OCI-LY1 (cell line): ENCODE data around the gene B9D2.

Experiments
- H2AFZ ChIP-seq: fragments of 200-600 bp; sonication (generic), shearing (Covaris generic); 2 replicates; pipeline ENCODE4 v1.6.0; 2014; ENCODE audit warnings: antibody characterized with exemption, mild to moderate bottlenecking, low read length
- H3F3A ChIP-seq: fragments of 200-600 bp; sonication (generic), shearing (Covaris generic); 2 replicates; pipeline ENCODE4 v1.6.0; 2014; ENCODE audit warnings: mild to moderate bottlenecking, antibody characterized with exemption, low read length, moderate library complexity; ENCODE audit not compliant: insufficient read depth
- H3K27ac ChIP-seq: fragments of 200-600 bp; sonication (generic); 2 replicates; pipeline ENCODE4 v1.5.1; 2014; ENCODE audit warnings: low read length, mixed run types, mild to moderate bottlenecking, low read depth; ENCODE audit not compliant: poor library complexity, severe bottlenecking
- H3K27me3 ChIP-seq: fragments of 200-600 bp; sonication (generic); 2 replicates; pipeline ENCODE4 v1.6.0; 2014; ENCODE audit warnings: antibody characterized with exemption, mild to moderate bottlenecking, low read length, moderate library complexity; ENCODE audit not compliant: insufficient read depth
- H3K36me3 ChIP-seq: fragments of 200-600 bp; sonication (generic); 2 replicates; pipeline ENCODE4 v1.6.1; 2014; ENCODE audit warnings: mild to moderate bottlenecking, antibody characterized with exemption, low read length, moderate library complexity, mixed read lengths; ENCODE audit not compliant: insufficient read depth
- H3K4me1 ChIP-seq: fragments of 200-600 bp; sonication (generic); 2 replicates; pipeline ENCODE4 v1.5.1; 2014; ENCODE audit warnings: mild to moderate bottlenecking, low read length, moderate library complexity; ENCODE audit not compliant: insufficient read depth, severe bottlenecking
- H3K4me2 ChIP-seq: fragments of 200-600 bp; sonication (generic), shearing (Covaris generic); 2 replicates; pipeline ENCODE4 v1.6.1; 2014; ENCODE audit warnings: low read length
- H3K4me3 ChIP-seq: fragments of 200-600 bp; sonication (generic); 2 replicates; pipeline ENCODE4 v1.5.1; 2014; ENCODE audit warnings: low read length, low read depth, mild to moderate bottlenecking, mixed read lengths; ENCODE audit not compliant: poor library complexity, severe bottlenecking
- H3K79me2 ChIP-seq: fragments of 200-600 bp; shearing (Covaris generic); 2 replicates; pipeline ENCODE4 v1.6.1; 2016; ENCODE audit warnings: mixed run types, low read length, mixed read lengths; ENCODE audit not compliant: insufficient read depth
- H3K9ac ChIP-seq: fragments of 200-600 bp; sonication (generic), shearing (Covaris generic); 2 replicates; pipeline ENCODE4 v1.6.1; 2014; ENCODE audit warnings: mild to moderate bottlenecking, low read length, mixed read lengths
- H3K9me2 ChIP-seq: fragments of 200-600 bp; sonication (generic), shearing (Covaris generic); 2 replicates; pipeline ENCODE4 v1.6.1; 2014; ENCODE audit warnings: low read depth, mild to moderate bottlenecking, low read length, mixed read lengths
- H3K9me3 ChIP-seq: fragments of 200-600 bp; shearing (Covaris generic); 2 replicates; pipeline ENCODE4 v1.6.1; 2014; ENCODE audit warnings: low read length, mixed read lengths
- H4K20me1 ChIP-seq: fragments of 200-600 bp; sonication (generic), shearing (Covaris generic); 2 replicates; pipeline ENCODE4 v1.6.0; 2016; ENCODE audit warnings: mild to moderate bottlenecking, low read length; ENCODE audit not compliant: insufficient read depth
- EZH2 ChIP-seq: fragments of 200-600 bp; sonication (generic), shearing (Covaris generic); IDR thresholded peaks from 2 replicates; pipeline ENCODE4 v1.8.0; 2017; ENCODE audit warnings: borderline replicate concordance, mixed run types, mild to moderate bottlenecking, antibody characterized with exemption, low read length, moderate library complexity, mixed read lengths
- TF ChIP-seq, protein P1 (sequence below): fragments of 200-600 bp; sonication (generic), shearing (Covaris generic); IDR thresholded peaks from 2 replicates; pipeline ENCODE4 v1.5.1; 2017; ENCODE audit warnings: mild to moderate bottlenecking, antibody characterized with exemption, low read length, moderate library complexity, mixed read lengths

Gene B9D2

GRCh38 chr19:41403181-41403970 is 39.4 kb upstream of the B9D2 start:
- Histone ChIP-seq H3K27me3 (no peaks in the 10 kb centered on the region), H3K4me1 (peaks cover 9% of the 10 kb centered on the region), H3K4me2 (no peak overlapping the region), H3K36me3 (no peaks in the 10 kb centered on the region), H3K9me3 (no peaks in the 10 kb centered on the region), H3K27ac (no peak overlapping the region), H3K4me3 (no peak overlapping the region), H3K9me2 (no peaks in the 10 kb centered on the region), H3K9ac (no peak overlapping the region), H4K20me1 (no peaks in the 10 kb centered on the region), H2AFZ (no peak overlapping the region), H3F3A (no peaks in the 10 kb centered on the region), H3K79me2 (peaks cover 8% of the 10 kb centered on the region)
- TF ChIP-seq, protein P1, sequence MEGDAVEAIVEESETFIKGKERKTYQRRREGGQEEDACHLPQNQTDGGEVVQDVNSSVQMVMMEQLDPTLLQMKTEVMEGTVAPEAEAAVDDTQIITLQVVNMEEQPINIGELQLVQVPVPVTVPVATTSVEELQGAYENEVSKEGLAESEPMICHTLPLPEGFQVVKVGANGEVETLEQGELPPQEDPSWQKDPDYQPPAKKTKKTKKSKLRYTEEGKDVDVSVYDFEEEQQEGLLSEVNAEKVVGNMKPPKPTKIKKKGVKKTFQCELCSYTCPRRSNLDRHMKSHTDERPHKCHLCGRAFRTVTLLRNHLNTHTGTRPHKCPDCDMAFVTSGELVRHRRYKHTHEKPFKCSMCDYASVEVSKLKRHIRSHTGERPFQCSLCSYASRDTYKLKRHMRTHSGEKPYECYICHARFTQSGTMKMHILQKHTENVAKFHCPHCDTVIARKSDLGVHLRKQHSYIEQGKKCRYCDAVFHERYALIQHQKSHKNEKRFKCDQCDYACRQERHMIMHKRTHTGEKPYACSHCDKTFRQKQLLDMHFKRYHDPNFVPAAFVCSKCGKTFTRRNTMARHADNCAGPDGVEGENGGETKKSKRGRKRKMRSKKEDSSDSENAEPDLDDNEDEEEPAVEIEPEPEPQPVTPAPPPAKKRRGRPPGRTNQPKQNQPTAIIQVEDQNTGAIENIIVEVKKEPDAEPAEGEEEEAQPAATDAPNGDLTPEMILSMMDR, result no peak
- no peak for TF ChIP-seq EZH2

DNA sequence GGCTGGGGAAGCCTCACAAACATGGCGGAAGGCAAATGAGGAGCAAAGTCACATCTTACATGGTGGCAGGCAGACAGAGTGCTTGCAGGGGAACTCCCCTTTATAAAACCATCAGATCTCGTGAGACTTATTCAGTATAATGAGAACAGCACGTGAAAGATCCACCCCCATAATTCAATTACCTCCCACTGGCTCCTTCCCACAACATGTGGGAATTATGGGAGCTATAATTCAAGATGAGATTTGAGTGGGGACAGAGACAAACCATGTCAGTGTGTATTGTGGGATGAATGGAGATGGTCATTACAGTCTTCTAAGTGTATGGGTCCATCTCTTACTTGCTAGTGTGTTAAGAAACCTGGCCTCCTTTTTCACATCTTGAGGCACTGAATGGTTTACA is 38.1 kb upstream of the B9D2 start:
- Histone ChIP-seq H3K36me3 (no peaks in the 10 kb centered on the region), H2AFZ (no peak overlapping the region), H3F3A (no peaks in the 10 kb centered on the region), H3K4me3 (no peak overlapping the region), H3K9me2 (no peaks in the 10 kb centered on the region), H3K9me3 (no peaks in the 10 kb centered on the region), H3K27ac (no peak overlapping the region), H4K20me1 (no peaks in the 10 kb centered on the region), H3K4me2 (no peak overlapping the region), H3K9ac (no peak overlapping the region), H3K79me2 (peaks cover 15% of the 10 kb centered on the region), H3K27me3 (no peaks in the 10 kb centered on the region), H3K4me1 (peaks cover 13% of the 10 kb centered on the region)
- no peak for TF ChIP-seq EZH2

DNA sequence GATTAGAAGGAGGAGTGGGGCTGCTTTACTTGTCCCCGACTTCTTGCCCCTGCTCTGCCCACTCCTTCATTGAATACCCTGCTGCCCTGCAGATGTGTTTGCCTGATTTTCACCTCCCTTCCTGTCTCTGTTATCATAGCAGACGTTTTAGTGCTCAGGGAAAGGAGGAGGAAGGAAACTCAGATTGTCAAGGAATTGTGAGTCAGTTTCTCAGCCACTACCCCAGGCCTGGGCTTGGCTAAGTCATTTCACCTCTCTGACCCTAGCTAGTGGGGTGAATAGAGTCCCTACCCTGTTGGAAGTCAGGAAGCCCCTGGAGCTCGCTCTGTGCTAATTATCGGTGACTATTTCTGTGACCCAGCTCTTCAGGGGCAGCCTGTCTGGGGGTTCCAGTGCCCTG is 37.5 kb upstream of the B9D2 start:
- TF ChIP-seq EZH2, result no peak
- TF ChIP-seq, protein P1, result no peak
- H3K36me3 ChIP-seq, result no peaks in the 10 kb centered on the region
- H3K79me2 ChIP-seq, result peaks cover 15% of the 10 kb centered on the region
- no peak overlapping the region for H3K27ac ChIP-seq
- no peaks in the 10 kb centered on the region for H3K9me3 ChIP-seq
- no peaks in the 10 kb centered on the region for H3K27me3 ChIP-seq
- no peaks in the 10 kb centered on the region for H3F3A ChIP-seq
- no peak overlapping the region for H3K9ac ChIP-seq
- H2AFZ ChIP-seq, result no peak overlapping the region
- H3K4me3 ChIP-seq, result no peak overlapping the region
- no peaks in the 10 kb centered on the region for H4K20me1 ChIP-seq
- H3K4me2 ChIP-seq, result no peak overlapping the region
- no peaks in the 10 kb centered on the region for H3K9me2 ChIP-seq
- peaks cover 14% of the 10 kb centered on the region for H3K4me1 ChIP-seq

DNA sequence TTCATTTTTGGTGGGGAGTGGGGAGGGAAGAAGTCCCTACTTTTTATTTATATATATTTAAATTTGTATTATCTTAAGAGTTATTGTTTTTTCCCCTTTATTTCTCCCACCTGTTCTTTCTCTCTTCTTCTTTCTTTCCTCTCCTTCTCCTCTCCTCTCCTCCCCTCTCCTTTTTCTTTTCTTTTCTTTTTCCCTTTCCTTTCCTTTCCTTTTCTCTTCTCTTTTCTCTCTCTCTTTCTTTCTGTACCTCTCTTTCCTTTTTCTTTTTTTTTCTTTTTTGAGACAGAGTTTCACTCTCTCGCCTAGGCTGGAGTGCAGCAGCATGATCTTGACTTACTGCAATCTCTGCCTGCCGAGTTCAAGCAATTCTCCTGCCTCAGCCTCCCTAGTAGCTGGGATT is 35.6 kb upstream of the B9D2 start:
- no peak for TF ChIP-seq EZH2
- TF ChIP-seq, protein P1, result no peak
- Histone ChIP-seq H2AFZ (no peak overlapping the region), H3K4me2 (no peak overlapping the region), H3K27me3 (no peaks in the 10 kb centered on the region), H3K4me1 (peaks cover 31% of the 10 kb centered on the region), H4K20me1 (no peaks in the 10 kb centered on the region), H3F3A (no peaks in the 10 kb centered on the region), H3K4me3 (no peak overlapping the region), H3K79me2 (peaks cover 32% of the 10 kb centered on the region), H3K36me3 (no peaks in the 10 kb centered on the region), H3K9ac (no peak overlapping the region), H3K9me2 (no peaks in the 10 kb centered on the region), H3K9me3 (no peaks in the 10 kb centered on the region), H3K27ac (no peak overlapping the region)
